GM12892 (cell line): ENCODE measurements around the gene NSRP1.

Experiments
- POLR2A ChIP-seq: IDR thresholded peaks from 2 replicates; pipeline ENCODE4 v1.6.1; 2011; ENCODE audit warnings: low read depth, low read length, control low read depth
- TAF1 ChIP-seq: IDR thresholded peaks from 2 replicates; pipeline ENCODE4 v1.6.1; 2011; ENCODE audit warnings: low read depth, mild to moderate bottlenecking, control low read depth, low read length, borderline replicate concordance

GRCh38 chr17:30218799-30219198 is 102.2 kb downstream of the NSRP1 start:
- TF ChIP-seq POLR2A (no peak), TAF1 (no peak)
